BJ (cell line): ENCODE data around the gene COL1A1. TPM values are rescaled to one million over a fixed set of nuclear protein-coding genes. Genes with fewer than 3 reads are reported as not detected.

Experiments used
- CTCF ChIA-PET: fragments of 350-600 bp; formaldehyde crosslinking; extraction: SDS; loops from one replicate; lab custom pipeline; 2021; ENCODE audit warnings: antibody characterized with exemption, inconsistent platforms; lab: Yijun Ruan, JAX
- POLR2A ChIA-PET: fragments of 300-600 bp; sonication (Branson Sonifier 250); formaldehyde crosslinking; extraction: SDS; loops from one replicate; lab custom pipeline; 2021; ENCODE audit warnings: antibody characterized with exemption; lab: Charles Lee
- DNase-seq: peaks from one replicate; pipeline ENCODE4 v3.0.0-alpha.2; 2011; ENCODE audit warnings: low read depth
- H3K27me3 ChIP-seq: 2 replicates; pipeline ENCODE4 v1.6.0; 2011; ENCODE audit warnings: low read length; ENCODE audit not compliant: control insufficient read depth, insufficient read depth
- H3K36me3 ChIP-seq: 2 replicates; pipeline ENCODE4 v1.5.1; 2011; ENCODE audit warnings: low read length; ENCODE audit not compliant: control insufficient read depth, insufficient read depth
- H3K4me3 ChIP-seq: 2 replicates; pipeline ENCODE4 v1.5.1; 2011; ENCODE audit warnings: low read depth, mild to moderate bottlenecking, control low read depth, low read length
- polyA plus RNA-seq: library from polyadenylated mRNA; depleted of rRNA; stranded (reverse); fragments of >200 nt; gene quantifications from 2 replicates; pipeline ENCODE4 v1.2.3, GENCODE V29; 2011
- TF ChIP-seq, protein P1 (sequence below): IDR thresholded peaks from 2 replicates; pipeline ENCODE4 v1.5.1; 2011; ENCODE audit warnings: low read depth, mild to moderate bottlenecking, control low read depth, inconsistent platforms, low read length, moderate library complexity; ENCODE audit not compliant: insufficient read depth

COL1A1 gene
- polyA plus RNA-seq, 1 experiment = 2,161 TPM

DNA sequence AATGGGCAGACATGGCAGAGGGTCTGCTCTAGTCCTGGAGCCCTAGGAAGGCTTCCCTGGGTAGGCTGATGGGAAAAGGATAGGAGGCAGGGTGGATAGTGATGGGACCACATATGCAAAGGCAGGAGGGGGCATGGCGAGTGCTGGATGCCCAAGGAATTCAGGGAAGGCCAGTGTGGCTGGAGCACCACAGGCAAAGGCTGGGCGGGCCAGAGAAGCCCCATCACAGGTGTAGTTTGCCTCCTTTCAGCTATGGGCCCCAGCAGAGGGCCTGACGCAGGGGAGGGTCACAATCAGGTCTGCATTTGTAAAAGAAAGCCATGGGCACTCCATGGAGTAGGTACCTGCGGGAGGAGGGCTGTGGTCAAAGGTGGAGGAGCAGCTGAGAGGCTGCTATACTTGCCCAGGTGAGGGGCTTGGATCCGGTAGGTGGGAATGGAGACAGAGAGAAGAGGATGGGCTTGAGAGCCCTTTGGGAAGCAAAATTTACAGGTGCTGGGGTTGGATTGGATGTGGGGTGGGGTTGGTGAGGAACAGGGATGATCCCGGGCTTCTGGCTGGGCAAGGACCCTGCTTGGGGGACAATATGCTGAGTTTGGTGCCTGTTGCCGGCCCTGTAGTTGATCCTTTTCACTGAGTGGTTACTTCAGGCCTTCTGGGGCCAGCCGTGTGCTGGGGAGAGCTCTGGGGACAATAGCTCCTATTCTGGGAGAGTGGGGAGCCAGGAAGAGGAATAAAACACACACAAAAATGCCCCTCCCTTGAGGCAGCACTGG is 6.5 kb upstream of the COL1A1 start:
- TF ChIP-seq, protein P1, sequence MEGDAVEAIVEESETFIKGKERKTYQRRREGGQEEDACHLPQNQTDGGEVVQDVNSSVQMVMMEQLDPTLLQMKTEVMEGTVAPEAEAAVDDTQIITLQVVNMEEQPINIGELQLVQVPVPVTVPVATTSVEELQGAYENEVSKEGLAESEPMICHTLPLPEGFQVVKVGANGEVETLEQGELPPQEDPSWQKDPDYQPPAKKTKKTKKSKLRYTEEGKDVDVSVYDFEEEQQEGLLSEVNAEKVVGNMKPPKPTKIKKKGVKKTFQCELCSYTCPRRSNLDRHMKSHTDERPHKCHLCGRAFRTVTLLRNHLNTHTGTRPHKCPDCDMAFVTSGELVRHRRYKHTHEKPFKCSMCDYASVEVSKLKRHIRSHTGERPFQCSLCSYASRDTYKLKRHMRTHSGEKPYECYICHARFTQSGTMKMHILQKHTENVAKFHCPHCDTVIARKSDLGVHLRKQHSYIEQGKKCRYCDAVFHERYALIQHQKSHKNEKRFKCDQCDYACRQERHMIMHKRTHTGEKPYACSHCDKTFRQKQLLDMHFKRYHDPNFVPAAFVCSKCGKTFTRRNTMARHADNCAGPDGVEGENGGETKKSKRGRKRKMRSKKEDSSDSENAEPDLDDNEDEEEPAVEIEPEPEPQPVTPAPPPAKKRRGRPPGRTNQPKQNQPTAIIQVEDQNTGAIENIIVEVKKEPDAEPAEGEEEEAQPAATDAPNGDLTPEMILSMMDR = no peak
- H3K4me3 ChIP-seq = no peak overlapping the region
- H3K27me3 ChIP-seq = no peaks in the 10 kb centered on the region
- CTCF ChIA-PET = interaction anchor here (0.9 to 23.7 kb wide), 5 partner anchors 9 to 62 kb away, joined by 3 to 515 read pairs (median 3); partner anchors contain the start of gene TMEM92
- POLR2A ChIA-PET = interaction anchor here (0.5 to 1.2 kb wide), 5 partner anchors 8 to 71 kb away, joined by 4 to 9 read pairs (median 6); no protein-coding TSS in a partner anchor
- DNase-seq = no peak
- H3K36me3 ChIP-seq = no peaks in the 10 kb centered on the region

DNA sequence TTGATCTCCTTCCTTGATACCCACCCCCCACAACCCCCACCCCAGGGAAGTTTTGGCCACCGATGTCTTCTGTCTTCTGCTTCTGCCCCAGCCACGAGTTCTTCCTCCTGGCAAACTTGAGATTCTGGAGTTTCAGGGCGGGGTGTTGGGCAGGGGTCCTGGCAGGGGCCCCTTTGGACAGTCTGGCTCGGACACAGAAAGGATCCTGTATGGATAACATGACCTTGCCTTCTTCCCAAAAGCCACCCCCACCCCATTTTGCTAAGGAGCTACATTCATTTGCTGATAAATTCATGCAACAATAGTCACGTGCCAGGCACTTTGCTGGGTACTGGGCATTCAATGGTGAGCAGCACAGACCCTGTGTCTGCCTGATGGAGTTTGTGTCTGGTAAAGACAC is 5.9 kb upstream of the COL1A1 start:
- CTCF ChIA-PET = interaction anchor here (0.5 to 23.7 kb wide), 4 partner anchors 10 to 63 kb away, joined by 3 to 515 read pairs (median 4); partner anchors contain the start of gene TMEM92
- no peak for DNase-seq
- TF ChIP-seq, protein P1 = no peak
- Histone ChIP-seq H3K36me3 (no peaks in the 10 kb centered on the region), H3K27me3 (no peaks in the 10 kb centered on the region), H3K4me3 (no peak overlapping the region; the same call in 1 of the 2 replicates)
- POLR2A ChIA-PET = interaction anchor here (0.6 to 1.2 kb wide), 5 partner anchors 19 to 72 kb away, joined by 3 to 7 read pairs (median 4); no protein-coding TSS in a partner anchor

DNA sequence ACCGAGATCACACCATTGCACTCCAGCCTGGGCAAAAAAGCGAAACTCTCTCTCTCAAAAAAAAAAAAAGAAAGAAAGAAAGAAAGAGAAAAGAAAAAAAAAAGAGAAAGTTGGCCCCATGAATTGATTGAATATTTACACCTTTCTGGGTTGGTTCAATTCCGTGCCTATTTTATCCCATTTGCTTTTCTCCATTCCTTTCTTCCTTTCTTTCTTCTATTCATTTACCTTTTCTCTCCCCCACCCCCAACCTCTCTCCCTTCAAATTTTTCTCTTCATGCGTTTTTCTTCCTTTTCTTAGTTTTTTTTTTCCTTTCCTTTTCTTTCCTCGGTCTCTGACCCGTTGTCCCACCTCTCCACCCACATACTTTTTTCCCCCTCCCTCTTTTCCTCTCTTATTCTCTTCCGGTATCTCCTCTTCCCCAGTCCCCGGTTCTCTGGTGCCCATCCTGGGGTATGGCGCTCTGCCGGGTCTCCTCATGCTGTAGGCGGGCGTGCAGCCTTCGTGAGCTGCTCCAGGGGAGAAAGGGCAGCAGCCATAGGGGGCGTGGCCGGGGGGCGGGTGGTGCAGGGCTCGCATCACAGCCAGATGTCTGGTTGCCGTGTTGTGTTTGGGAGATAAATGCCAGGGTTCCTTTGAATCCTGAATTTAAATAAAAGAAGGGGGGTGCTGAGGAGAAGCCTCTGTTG is 5.3 kb upstream of the COL1A1 start:
- DNase-seq = no peak

DNA sequence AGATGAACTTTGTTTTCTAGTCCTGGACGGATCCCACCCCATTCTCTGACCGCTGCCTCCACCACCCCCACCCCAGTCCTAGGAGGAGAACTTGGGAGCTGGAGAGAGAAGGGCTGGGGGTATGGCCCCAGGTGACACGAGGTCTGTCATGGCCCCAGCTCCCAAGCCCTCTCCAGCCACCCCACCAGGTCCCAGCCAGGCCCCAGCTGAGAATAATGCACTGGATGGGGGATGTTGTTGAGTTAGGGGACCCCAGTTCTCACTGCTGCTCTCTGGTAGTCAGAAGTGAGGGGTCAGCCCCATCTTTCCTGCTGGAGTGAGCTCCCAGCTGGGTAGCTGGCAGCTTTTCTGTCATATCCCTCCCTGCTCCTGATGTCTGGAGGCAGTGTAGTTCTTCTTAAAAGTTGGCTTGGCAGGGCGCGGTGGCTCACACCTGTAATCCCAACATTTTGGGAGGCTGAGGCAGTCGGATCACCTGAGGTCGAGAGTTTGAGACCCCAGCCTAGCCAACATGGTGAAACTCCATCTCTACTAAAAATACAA is 4.6 kb upstream of the COL1A1 start:
- Histone ChIP-seq H3K27me3 (no peaks in the 10 kb centered on the region), H3K36me3 (0 out of 2 replicates have a peak, but pooled peaks cover 1% of the 10 kb centered on the region), H3K4me3 (no peak overlapping the region)
- TF ChIP-seq, protein P1 = no peak
- no peak for DNase-seq
- POLR2A ChIA-PET = interaction anchor here (0.6 to 0.8 kb wide), 2 partner anchors 53 to 61 kb away, joined by 3 to 4 read pairs; no protein-coding TSS in a partner anchor
- CTCF ChIA-PET = interaction anchor here (0.6 to 23.7 kb wide), 4 partner anchors 54 to 630 kb away, joined by 3 to 515 read pairs (median 6); partner anchors contain the start of gene TMEM92

More for the DNA sequence above, 5.3 kb upstream of the COL1A1 start:
- no peaks in the 10 kb centered on the region for H3K36me3 ChIP-seq
- TF ChIP-seq, protein P1 = no peak
- ChIA-PET CTCF (interaction anchor here (0.5 to 23.7 kb wide), 5 partner anchors 10 to 630 kb away, joined by 3 to 515 read pairs (median 4); partner anchors contain the start of gene TMEM92), POLR2A (interaction anchor here (0.6 to 1.2 kb wide), 3 partner anchors 25 to 63 kb away, joined by 3 to 6 read pairs (median 4); no protein-coding TSS in a partner anchor)
- H3K27me3 ChIP-seq = no peaks in the 10 kb centered on the region
- peak overlapping the region; percentile 21 for H3K4me3 ChIP-seq
